GM12878 (cell line): Measurements from ENCODE around the gene NTM.

Experiments
- POLR2A ChIP-seq: IDR thresholded peaks from 2 replicates; pipeline ENCODE4 v1.6.1; 2011; ENCODE audit warnings: low read depth, mild to moderate bottlenecking, low read length
- POLR2AphosphoS5 ChIP-seq: IDR thresholded peaks from 2 replicates; pipeline ENCODE4 v1.6.1; 2011; ENCODE audit warnings: mild to moderate bottlenecking, low read length, inconsistent platforms
- SMARCA5 ChIP-seq: fragments of 450-650 bp; IDR thresholded peaks from 2 replicates; pipeline ENCODE4 v1.6.1; 2017; ENCODE audit warnings: mild to moderate bottlenecking
- TAF1 ChIP-seq: IDR thresholded peaks from 2 replicates; pipeline ENCODE4 v1.6.1; 2011; ENCODE audit warnings: mild to moderate bottlenecking, low read depth, low read length, borderline replicate concordance

GRCh38 chr11:131518305-131518838, 148.0 kb downstream of the NTM start:
- TF ChIP-seq POLR2A (no peak), TAF1 (no peak), POLR2AphosphoS5 (no peak), SMARCA5 (no peak)
